Motor neuron (in vitro differentiated cells): ENCODE measurements around the gene REEP6. TPM values are rescaled to one million over a fixed set of nuclear protein-coding genes. Genes with fewer than 3 reads are reported as not detected.
"Not testable (repeated sequence)": the region's sequence is repeated elsewhere in the genome, so short reads cannot be mapped to it uniquely, and the experiment has no call there.

Source experiments
- ATAC-seq, 8 experiments: fragments of 200-7000 bp; cut with Tn5 transposase; replicated peaks in 6 of 8; 2 replicates each; pipeline ENCODE4 v1.8.0; 2021; ENCODE audit warnings: mild to moderate bottlenecking in 8 of 8, moderate library complexity in 8 of 8
- H3K27ac ChIP-seq, 2 donors: fragments of 250-450 bp; sonication (Bioruptor Pico); 2 replicates each; pipeline ENCODE4 v1.9.0; 2021; ENCODE audit warnings: antibody characterized with exemption in 2 of 2, mild to moderate bottlenecking in 2 of 2, moderate library complexity in 1 of 2
- H3K4me1 ChIP-seq, 2 donors: fragments of 250-450 bp; sonication (Bioruptor Pico); replicated peaks in 1 of 2; 2 replicates each; pipeline ENCODE4 v1.6.1; 2021; ENCODE audit warnings: antibody characterized with exemption in 2 of 2, mild to moderate bottlenecking in 2 of 2, moderate library complexity in 1 of 2
- H3K4me3 ChIP-seq, 5 donors: fragments of 250-450 bp; sonication (Bioruptor Pico); 2 replicates each; pipeline ENCODE4 v1.9.0; 2021; ENCODE audit warnings: antibody characterized with exemption in 5 of 5, mild to moderate bottlenecking in 5 of 5, moderate library complexity in 4 of 5
- WGBS, 10 experiments: fragments of 450-650 bp; shearing (Covaris generic); methylation state at CpG; one replicate each; pipeline ENCODE4 v1.0.0; 2022; 5-methylcytosine and 5-hydroxymethylcytosine counted together
- in situ Hi-C, 9 experiments: fragments of 400-800 bp; cut with MboI; loops; one replicate each; pipeline ENCODE4 v1.15.0; 2021; ENCODE audit warnings: low sequenced_read_pairs in 9 of 9, low pct_unique_long_range_greater_than_20kb in 2 of 9; ENCODE audit not compliant: unreplicated experiment in 9 of 9
- total RNA-seq, 8 experiments: library from RNA; unstranded; fragments of 300-600 nt; gene quantifications; 2 replicates each; pipeline versions ENCODE4 v1.2.3 to v1.2.4, GENCODE V29; 2022

The REEP6 gene
- total RNA-seq, 8 experiments from 2014 or later, result 3.2 to 16.8 (median 5.7) TPM

GRCh38 chr19:1494115-1494815 lies 3.3 kb downstream of the REEP6 start:
- Histone ChIP-seq H3K27ac (no peak overlapping the region), H3K4me3 (no peak overlapping the region), H3K4me1 (peaks cover 19 to 28% of the 10 kb centered on the region in 2 donors)
- in situ Hi-C loops, result no loop called here
- WGBS, 10 experiments, result 70 to 90% (median 75%) methylated on average over 2 of the region's 15 CpGs; no CpG with 5 or more reads in 7 of the 10 experiments
- ATAC-seq, result no peak

GRCh38 chr19:1495051-1495798 lies 4.2 kb downstream of the REEP6 start:
- H3K4me1 ChIP-seq, result peaks cover 12 to 21% of the 10 kb centered on the region in 2 donors
- in situ Hi-C loops, result no loop called here
- H3K4me3 ChIP-seq, result no peak overlapping the region
- H3K27ac ChIP-seq, result no peak overlapping the region
- no peak for ATAC-seq
- WGBS, 10 experiments, result 63 to 100% (median 80%) methylated on average over 1 to 7 of the region's 37 CpGs; no CpG with 5 or more reads in 5 of the 10 experiments

GRCh38 chr19:1495799-1496713 lies 5.1 kb downstream of the REEP6 start:
- WGBS, 10 experiments, result 28 to 68% (median 40%) methylated on average over 2 to 10 of the region's 40 CpGs; no CpG with 5 or more reads in 7 of the 10 experiments
- Histone ChIP-seq H3K4me1 (peaks cover 12 to 21% of the 10 kb centered on the region in 2 donors), H3K27ac (no peak overlapping the region), H3K4me3 (no peak overlapping the region)
- ATAC-seq, result peak in 3 of 8 experiments; percentile 2 to 5 (median 3)
- in situ Hi-C loops, result no loop called here

- in situ Hi-C loops, result no loop called here
- WGBS, 10 experiments, result 63 to 100% (median 82%) methylated on average over 2 to 8 of the region's 39 CpGs; no CpG with 5 or more reads in 7 of the 10 experiments
- peak in 5 of 8 experiments; percentile 8 to 20 (median 15) for ATAC-seq
- Histone ChIP-seq H3K4me3 (no peak overlapping the region), H3K4me1 (peaks cover 12 to 21% of the 10 kb centered on the region in 2 donors), H3K27ac (no peak overlapping the region)
Observed at GRCh38 chr19:1496714-1497577, 6.0 kb downstream of the REEP6 start.

GRCh38 chr19:1497578-1498235 lies 6.7 kb downstream of the REEP6 start:
- in situ Hi-C loops, result no loop called here
- 40 to 100% (median 74%) methylated on average over 1 to 7 of the region's 25 CpGs; no CpG with 5 or more reads in 3 of the 10 experiments for WGBS, 10 experiments
- no peak overlapping the region for H3K4me3 ChIP-seq
- no peak for ATAC-seq
- peaks cover 12 to 20% of the 10 kb centered on the region in 2 donors for H3K4me1 ChIP-seq
- no peak overlapping the region for H3K27ac ChIP-seq

GRCh38 chr19:1499231-1499630 lies 8.2 kb downstream of the REEP6 start:
- ATAC-seq, H3K27ac ChIP-seq, in situ Hi-C loops, H3K4me3 ChIP-seq: not testable (repeated sequence)
- H3K4me1 ChIP-seq, result peaks cover 15 to 17% of the 10 kb centered on the region in 2 donors
- no CpG with 5 or more reads among the region's 34 CpGs for WGBS, 10 experiments

- 7 to 100% (median 44%) methylated on average over 1 to 3 of the region's 9 CpGs; no CpG with 5 or more reads in 2 of the 10 experiments for WGBS, 10 experiments
- ATAC-seq, result no peak
- Histone ChIP-seq H3K4me1 (peaks cover 20 to 24% of the 10 kb centered on the region in 2 donors), H3K4me3 (no peak overlapping the region), H3K27ac (no peak overlapping the region)
- in situ Hi-C loops, result no loop called here
Observed at GRCh38 chr19:1501200-1501595, 10.2 kb downstream of the REEP6 start.

- Histone ChIP-seq H3K27ac (no peak overlapping the region), H3K4me1 (peaks cover 16 to 29% of the 10 kb centered on the region in 2 donors), H3K4me3 (no peak overlapping the region)
- in situ Hi-C loops, result no loop called here
- 47 to 100% (median 64%) methylated on average over 2 to 12 of the region's 14 CpGs for WGBS, 10 experiments
- no peak for ATAC-seq
Observed at GRCh38 chr19:1502433-1503088, 11.6 kb downstream of the REEP6 start.

- Histone ChIP-seq H3K4me3 (no peak overlapping the region), H3K4me1 (peaks cover 13 to 28% of the 10 kb centered on the region in 2 donors), H3K27ac (peak overlapping the region in 1 of 2 donors; percentile 16)
- 0 to 47% (median 9%) methylated on average over 2 to 14 of the region's 49 CpGs; no CpG with 5 or more reads in 2 of the 10 experiments for WGBS, 10 experiments
- in situ Hi-C loops, result no loop called here
- peak; percentile 8 to 56 (median 22) for ATAC-seq
Observed at GRCh38 chr19:1503089-1503924, 12.3 kb downstream of the REEP6 start.

GRCh38 chr19:1503925-1504773 lies 13.2 kb downstream of the REEP6 start:
- H3K4me3 ChIP-seq, result no peak overlapping the region
- H3K27ac ChIP-seq, result peak overlapping the region in 1 of 2 donors; percentile 16
- in situ Hi-C loops, result no loop called here
- peak in 3 of 8 experiments; percentile 16 to 24 (median 21) for ATAC-seq
- WGBS, 10 experiments, result 0 to 61% (median 36%) methylated on average over 1 to 7 of the region's 23 CpGs; no CpG with 5 or more reads in 5 of the 10 experiments
- peaks cover 11 to 25% of the 10 kb centered on the region in 2 donors for H3K4me1 ChIP-seq
